Lower leg skin (tissue), 4 donors: ENCODE measurements around the gene KLHL33. TPM values are rescaled to one million over a fixed set of nuclear protein-coding genes. Genes with fewer than 3 reads are reported as not detected.

Source experiments
- DNase-seq, 2 donors: peaks; one replicate each; pipeline ENCODE4 v3.0.0-alpha.2; 2019; ENCODE audit warnings: low spot score in 2 of 2
- H3K4me3 ChIP-seq: fragments of 200-600 bp; sonication (generic); 2 replicates; pipeline ENCODE4 v1.5.1; 2017; ENCODE audit warnings: mild to moderate bottlenecking, low read depth; ENCODE audit not compliant: poor library complexity, severe bottlenecking
- CTCF ChIP-seq, 3 donors: fragments of 450-650 bp; IDR thresholded peaks; one replicate each; pipeline ENCODE4 v1.5.1; 2016; ENCODE audit warnings: antibody characterized with exemption in 3 of 3, mild to moderate bottlenecking in 3 of 3, moderate library complexity in 2 of 3
- POLR2A ChIP-seq, 2 donors: fragments of 450-650 bp; IDR thresholded peaks; one replicate each; pipeline ENCODE4 v1.6.1; 2016 to 2017; ENCODE audit warnings: antibody characterized with exemption in 2 of 2, mild to moderate bottlenecking in 1 of 2, moderate library complexity in 1 of 2
- WGBS, 2 donors: methylation state at CpG; one replicate each; pipeline ENCODE4 v1.1.5; 2018; 5-methylcytosine and 5-hydroxymethylcytosine counted together
- intact Hi-C: fragments of 100-400 bp; cut with DNase I; formaldehyde crosslinking; loops from one replicate; pipeline ENCODE4 v1.15.0; 2023; ENCODE audit warnings: low total_unique reads
- total RNA-seq, 4 donors: library from RNA; depleted of rRNA; stranded (reverse); fragments of >200 nt; gene quantifications; one replicate each; pipeline ENCODE4 v1.1.0, GENCODE V29; 2016

The KLHL33 gene
- total RNA-seq, 4 donors from 2014 or later, result 0.12 to 1.2 (median 0.36) TPM; not detected in 1

- intact Hi-C loops, result no loop called here
- DNase-seq, result no peak
- WGBS, 2 donors, result 72 to 81% methylated on average over 28 to 30 of the region's 30 CpGs
- TF ChIP-seq POLR2A (IDR thresholded peaks at IDR 0.05) (no peak), CTCF (IDR thresholded peaks at IDR 0.05) (no peak)
- H3K4me3 ChIP-seq, result no peak overlapping the region
These were observed 5.9 kb downstream of the KLHL33 start for GRCh38 chr14:20429801-20430669.

GRCh38 chr14:20428802-20429201, 7.2 kb downstream of the KLHL33 start:
- TF ChIP-seq CTCF (IDR thresholded peaks at IDR 0.05) (no peak), POLR2A (IDR thresholded peaks at IDR 0.05) (no peak)
- intact Hi-C loops, result no loop called here
- WGBS, 2 donors, result 50 to 53% methylated on average over 5 of the region's 5 CpGs
- no peak for DNase-seq
- no peak overlapping the region for H3K4me3 ChIP-seq

GRCh38 chr14:20428010-20428365, 8.0 kb downstream of the KLHL33 start:
- intact Hi-C loops, result no loop called here
- 77 to 79% methylated on average over 5 of the region's 5 CpGs for WGBS, 2 donors
- TF ChIP-seq POLR2A (IDR thresholded peaks at IDR 0.05) (no peak), CTCF (IDR thresholded peaks at IDR 0.05) (no peak)
- DNase-seq, result no peak
- H3K4me3 ChIP-seq, result no peak overlapping the region

GRCh38 chr14:20427231-20428009, 8.5 kb downstream of the KLHL33 start:
- H3K4me3 ChIP-seq, result no peak overlapping the region
- no peak for DNase-seq
- 59 to 64% methylated on average over 5 of the region's 5 CpGs for WGBS, 2 donors
- TF ChIP-seq CTCF (IDR thresholded peaks at IDR 0.05), result no peak
- intact Hi-C loops, result no loop called here

GRCh38 chr14:20424851-20425250, 11.1 kb downstream of the KLHL33 start:
- DNase-seq, result peak in 1 of 2 donors; percentile 23
- intact Hi-C loops, result no loop called here
- H3K4me3 ChIP-seq, result no peak overlapping the region
- no peak for TF ChIP-seq CTCF (IDR thresholded peaks at IDR 0.05)
- WGBS, 2 donors, result 32 to 44% methylated on average over 2 of the region's 2 CpGs
